ENCODE results near the gene TUBG1. TPM values are rescaled to one million over a fixed set of nuclear protein-coding genes. Genes with fewer than 3 reads are reported as not detected.

Gene TUBG1
- total and polyA plus RNA-seq, 7 donors, result 16.2 to 39.2 (median 25.7) TPM

- H3K36me3 ChIP-seq, result no peaks in the 10 kb centered on the region
- TF ChIP-seq POLR2AphosphoS5 (IDR thresholded peaks at IDR 0.05) (no peak), EP300 (IDR thresholded peaks at IDR 0.05) (no peak), POLR2A (IDR thresholded peaks at IDR 0.05) (no peak)
- TF ChIP-seq, protein P1, sequence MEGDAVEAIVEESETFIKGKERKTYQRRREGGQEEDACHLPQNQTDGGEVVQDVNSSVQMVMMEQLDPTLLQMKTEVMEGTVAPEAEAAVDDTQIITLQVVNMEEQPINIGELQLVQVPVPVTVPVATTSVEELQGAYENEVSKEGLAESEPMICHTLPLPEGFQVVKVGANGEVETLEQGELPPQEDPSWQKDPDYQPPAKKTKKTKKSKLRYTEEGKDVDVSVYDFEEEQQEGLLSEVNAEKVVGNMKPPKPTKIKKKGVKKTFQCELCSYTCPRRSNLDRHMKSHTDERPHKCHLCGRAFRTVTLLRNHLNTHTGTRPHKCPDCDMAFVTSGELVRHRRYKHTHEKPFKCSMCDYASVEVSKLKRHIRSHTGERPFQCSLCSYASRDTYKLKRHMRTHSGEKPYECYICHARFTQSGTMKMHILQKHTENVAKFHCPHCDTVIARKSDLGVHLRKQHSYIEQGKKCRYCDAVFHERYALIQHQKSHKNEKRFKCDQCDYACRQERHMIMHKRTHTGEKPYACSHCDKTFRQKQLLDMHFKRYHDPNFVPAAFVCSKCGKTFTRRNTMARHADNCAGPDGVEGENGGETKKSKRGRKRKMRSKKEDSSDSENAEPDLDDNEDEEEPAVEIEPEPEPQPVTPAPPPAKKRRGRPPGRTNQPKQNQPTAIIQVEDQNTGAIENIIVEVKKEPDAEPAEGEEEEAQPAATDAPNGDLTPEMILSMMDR (IDR thresholded peaks at IDR 0.05), result no peak
- H3K27ac ChIP-seq, result no peak overlapping the region
- H3K4me3 ChIP-seq, result no peak overlapping the region
- WGBS, 2 donors, result 76 to 88% methylated on average over 5 of the region's 5 CpGs
- H3K27me3 ChIP-seq, result no peaks in the 10 kb centered on the region
- no peak for DNase-seq
- no peaks in the 10 kb centered on the region for H3K9me3 ChIP-seq
- H3K4me1 ChIP-seq, result no peaks in the 10 kb centered on the region
- intact Hi-C loops (cut with DNase I), result no loop called here
Measured at GRCh38 chr17:42647778-42648177, 38.3 kb downstream of the TUBG1 start.

DNA sequence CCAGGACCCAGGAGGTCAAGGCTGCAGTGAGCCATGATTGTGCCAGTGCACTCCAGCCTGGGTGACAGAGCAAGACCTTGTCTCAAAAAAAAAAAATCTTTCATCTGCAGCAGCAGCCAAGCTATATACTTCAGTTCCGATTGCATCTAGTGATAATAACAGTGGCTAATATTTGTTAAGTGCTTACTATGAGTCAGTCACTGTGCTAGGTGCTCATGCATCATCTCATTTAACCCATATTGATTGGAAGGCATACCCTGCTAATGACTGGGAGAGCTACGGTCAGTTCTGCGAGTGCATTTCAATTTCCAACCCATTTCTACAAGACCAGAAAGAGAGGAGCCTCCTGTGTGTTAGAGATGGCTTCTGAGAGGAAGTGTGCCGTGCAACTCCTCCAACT, 41.9 kb downstream of the TUBG1 start:
- no peak for DNase-seq
- 73 to 74% methylated on average over 4 of the region's 4 CpGs for WGBS, 2 donors
- intact Hi-C loops (cut with DNase I), result loop anchor here (5.0 kb wide), 1 partner anchor 74 kb away; the partner anchor contains the start of gene PSMC3IP

GRCh38 chr17:42653179-42654124, 44.0 kb downstream of the TUBG1 start:
- TF ChIP-seq, protein P1 (IDR thresholded peaks at IDR 0.05), result no peak
- TF ChIP-seq POLR2AphosphoS5 (IDR thresholded peaks at IDR 0.05) (peak; percentile 23 to 70 (median 60)), POLR2A (IDR thresholded peaks at IDR 0.05) (no peak), EP300 (IDR thresholded peaks at IDR 0.05) (peak in 1 of 4 donors; percentile 8)
- Histone ChIP-seq H3K4me3 (peak overlapping the region; percentile 18 to 46 (median 40)), H3K27ac (peak overlapping the region; percentile 80 to 88 (median 85)), H3K27me3 (no peaks in the 10 kb centered on the region), H3K9me3 (no peaks in the 10 kb centered on the region), H3K36me3 (no peaks in the 10 kb centered on the region), H3K4me1 (peaks cover 0 to 15% (median 11%) of the 10 kb centered on the region in 4 donors)
- WGBS, 2 donors, result 29 to 31% methylated on average over 42 of the region's 42 CpGs
- peak; percentile 92 for DNase-seq
- intact Hi-C loops (cut with DNase I), result loop anchor here (1.0 to 5.0 kb wide), 2 partner anchors 44 to 76 kb away; partner anchors contain the start of genes PSMC3IP, RETREG3 and TUBG1

More for the DNA sequence above, 41.9 kb downstream of the TUBG1 start:
- H3K4me1 ChIP-seq, result peaks cover 0 to 15% (median 11%) of the 10 kb centered on the region in 4 donors
- H3K36me3 ChIP-seq, result no peaks in the 10 kb centered on the region
- no peaks in the 10 kb centered on the region for H3K27me3 ChIP-seq
- no peaks in the 10 kb centered on the region for H3K9me3 ChIP-seq
- no peak overlapping the region for H3K27ac ChIP-seq
- H3K4me3 ChIP-seq, result no peak overlapping the region
- TF ChIP-seq, protein P1 (IDR thresholded peaks at IDR 0.05), result no peak
- no peak for TF ChIP-seq EP300 (IDR thresholded peaks at IDR 0.05)
- TF ChIP-seq POLR2AphosphoS5 (IDR thresholded peaks at IDR 0.05), result no peak
- TF ChIP-seq POLR2A (IDR thresholded peaks at IDR 0.05), result no peak

GRCh38 chr17:42655528-42655927, 46.0 kb downstream of the TUBG1 start:
- Histone ChIP-seq H3K4me3 (no peak overlapping the region), H3K36me3 (no peaks in the 10 kb centered on the region), H3K27me3 (no peaks in the 10 kb centered on the region), H3K27ac (no peak overlapping the region), H3K9me3 (no peaks in the 10 kb centered on the region), H3K4me1 (peaks cover 0 to 28% (median 24%) of the 10 kb centered on the region in 4 donors)
- intact Hi-C loops (cut with DNase I), result no loop called here
- 67 to 71% methylated on average over 2 of the region's 2 CpGs for WGBS, 2 donors
- DNase-seq, result no peak
- no peak for TF ChIP-seq EP300 (IDR thresholded peaks at IDR 0.05)
- TF ChIP-seq, protein P1 (IDR thresholded peaks at IDR 0.05), result no peak
- no peak for TF ChIP-seq POLR2A (IDR thresholded peaks at IDR 0.05)
- no peak for TF ChIP-seq POLR2AphosphoS5 (IDR thresholded peaks at IDR 0.05)

Data from sigmoid colon (tissue), 7 donors.